ENCODE results near the gene MIDN. TPM values are rescaled to one million over a fixed set of nuclear protein-coding genes. Genes with fewer than 3 reads are reported as not detected.
"Not testable (repeated sequence)": the region's sequence is repeated elsewhere in the genome, so short reads cannot be mapped to it uniquely, and the experiment has no call there.

The MIDN gene
- 100 to 1,000 TPM in 1 of 4 donors, 10 to 100 TPM in 3; 28.1 to 106 (median 33.0) TPM for polyA plus RNA-seq
- long read RNA-seq, donor 1 = 0 reads
- long read RNA-seq, donor 2, partial matches to known transcripts = 6 of 10 reads
- long read RNA-seq, donor 2, other reads (novel, unspliced or antisense) = 0 of 10 reads
- long read RNA-seq, donor 3, transcript MIDN-206 (7 exons, 3,243 nt) = major isoform, 5 of 31 reads
- long read RNA-seq, donor 3, partial matches to known transcripts = 23 of 31 reads
- long read RNA-seq, donor 3, other reads (novel, unspliced or antisense) = 0 of 31 reads
- long read RNA-seq, donor 4 = 0 reads
- long read RNA-seq, donor 5, partial matches to known transcripts = 21 of 25 reads
- long read RNA-seq, donor 5, other reads (novel, unspliced or antisense) = 0 of 25 reads
- long read RNA-seq, donor 6, partial matches to known transcripts = 32 of 42 reads
- long read RNA-seq, donor 6, other reads (novel, unspliced or antisense) = 0 of 42 reads
- long read RNA-seq, donor 7, partial matches to known transcripts = 0 of 5 reads
- long read RNA-seq, donor 7, other reads (novel, unspliced or antisense) = 0 of 5 reads
- long read RNA-seq, donor 8, partial matches to known transcripts = 0 of 2 reads
- long read RNA-seq, donor 8, other reads (novel, unspliced or antisense) = 0 of 2 reads
- long read RNA-seq, donor 9, partial matches to known transcripts = 0 of 2 reads
- long read RNA-seq, donor 9, other reads (novel, unspliced or antisense) = 0 of 2 reads
- long read RNA-seq, donor 10, partial matches to known transcripts = 11 of 17 reads
- long read RNA-seq, donor 10, other reads (novel, unspliced or antisense) = 0 of 17 reads

DNA sequence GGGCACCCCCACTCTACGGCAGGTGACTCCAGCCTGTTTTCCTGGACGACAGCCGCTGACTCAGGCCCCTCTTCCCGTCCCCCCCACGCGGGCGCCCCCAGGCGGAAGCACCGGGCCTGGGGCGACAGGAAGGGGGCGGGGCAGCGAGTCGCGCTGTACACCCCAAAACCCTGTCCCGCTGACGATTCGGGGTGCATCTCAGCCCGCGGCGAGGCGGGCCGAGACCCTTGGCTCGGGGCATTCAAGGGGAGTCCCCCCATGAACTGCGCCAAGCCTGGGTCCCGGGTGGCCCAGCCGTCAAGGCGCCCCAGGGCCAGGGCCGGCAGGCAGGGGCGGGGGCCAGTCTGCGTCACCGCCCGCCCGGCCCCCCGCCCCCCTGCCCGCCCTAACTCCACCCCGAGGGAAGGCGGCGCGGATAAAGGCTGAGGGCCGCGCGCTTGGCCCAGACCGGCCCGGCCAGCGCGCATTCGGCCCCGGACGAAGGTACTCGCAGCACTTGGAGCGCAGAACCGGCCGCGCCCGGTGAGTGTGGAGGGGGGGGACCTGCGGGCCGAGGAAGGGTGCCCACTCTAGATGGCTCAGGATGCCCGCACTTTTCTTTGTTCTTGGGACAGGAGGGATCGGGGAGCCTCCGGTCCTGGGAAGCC, at the start of gene MIDN:
Gene MIDN (plus strand): TSS at position 445 of the 647 bp plus-strand sequence. CDS start 1,714 bp downstream, outside the sequence.
- Histone ChIP-seq H3K36me3 (ENCODE audit: control insufficient read depth in 3 of 3, insufficient read depth in 2 of 3, low read depth in 1 of 3, low read length in 3 of 3) (peaks cover 7 to 60% (median 8%) of the 10 kb centered on the region in 3 donors), H3K4me3 (ENCODE audit: low read depth in 1 of 3, low read length in 3 of 3) (peak within 1 kb of the TSS; percentile 54 to 94 (median 60)), H3K9me3 (ENCODE audit: control insufficient read depth in 2 of 2, insufficient read depth in 1 of 2, low read depth in 1 of 2, low read length in 1 of 2) (no peaks in the 10 kb centered on the region), H3K4me1 (ENCODE audit: control insufficient read depth in 3 of 3, insufficient read depth in 2 of 3, low read depth in 1 of 3, low read length in 2 of 3) (peaks cover 0 to 46% (median 0%) of the 10 kb centered on the region in 3 donors), H3K27ac (ENCODE audit: low read depth in 1 of 3, low read length in 2 of 3) (peak within 1 kb of the TSS; percentile 96 to 98 (median 98)), H3K27me3 (ENCODE audit: control insufficient read depth in 3 of 3, insufficient read depth in 3 of 3, low read length in 3 of 3) (no peaks in the 10 kb centered on the region)
- WGBS, 3 donors = 1 to 2% (median 1%) methylated on average over 29 to 60 of the region's 60 CpGs
- FAIRE-seq (no peak), DNase-seq (peak; percentile 84 to 92)

DNA sequence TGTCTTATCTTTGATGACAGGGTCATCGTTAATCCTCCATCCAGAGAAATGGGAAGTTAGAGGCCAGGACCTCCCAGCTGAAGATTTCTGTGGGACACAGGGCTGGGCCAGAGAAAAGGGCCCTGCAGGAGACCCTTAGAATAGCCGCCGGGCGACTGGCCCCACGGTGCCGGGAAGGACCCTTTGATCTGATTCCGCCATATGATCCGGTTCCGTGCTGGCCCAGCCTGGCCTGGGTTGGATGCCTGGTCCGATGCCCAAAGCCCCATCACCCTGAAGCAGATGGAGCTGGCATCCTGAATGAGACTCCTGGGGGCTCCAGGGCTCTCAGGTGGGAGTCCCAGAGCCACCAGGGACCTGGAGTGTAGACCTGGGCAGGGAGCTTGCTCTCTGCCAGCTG, 48.9 kb upstream of the MIDN start:
- FAIRE-seq (no peak), DNase-seq (no peak)
- no peaks in the 10 kb centered on the region for H3K9me3 ChIP-seq (ENCODE audit: control insufficient read depth in 2 of 2, insufficient read depth in 1 of 2, low read depth in 1 of 2, low read length in 1 of 2)
- H3K4me3 ChIP-seq (ENCODE audit: low read depth in 1 of 3, low read length in 3 of 3) = no peak overlapping the region
- no peaks in the 10 kb centered on the region for H3K27me3 ChIP-seq (ENCODE audit: control insufficient read depth in 3 of 3, insufficient read depth in 3 of 3, low read length in 3 of 3)
- no peaks in the 10 kb centered on the region for H3K36me3 ChIP-seq (ENCODE audit: control insufficient read depth in 3 of 3, insufficient read depth in 2 of 3, low read depth in 1 of 3, low read length in 3 of 3)
- WGBS, 3 donors = 87 to 92% (median 92%) methylated on average over 10 of the region's 10 CpGs
- H3K27ac ChIP-seq (ENCODE audit: low read depth in 1 of 3, low read length in 2 of 3) = no peak overlapping the region
- H3K4me1 ChIP-seq (ENCODE audit: control insufficient read depth in 3 of 3, insufficient read depth in 2 of 3, low read depth in 1 of 3, low read length in 2 of 3) = peaks cover 0 to 18% (median 0%) of the 10 kb centered on the region in 3 donors

DNA sequence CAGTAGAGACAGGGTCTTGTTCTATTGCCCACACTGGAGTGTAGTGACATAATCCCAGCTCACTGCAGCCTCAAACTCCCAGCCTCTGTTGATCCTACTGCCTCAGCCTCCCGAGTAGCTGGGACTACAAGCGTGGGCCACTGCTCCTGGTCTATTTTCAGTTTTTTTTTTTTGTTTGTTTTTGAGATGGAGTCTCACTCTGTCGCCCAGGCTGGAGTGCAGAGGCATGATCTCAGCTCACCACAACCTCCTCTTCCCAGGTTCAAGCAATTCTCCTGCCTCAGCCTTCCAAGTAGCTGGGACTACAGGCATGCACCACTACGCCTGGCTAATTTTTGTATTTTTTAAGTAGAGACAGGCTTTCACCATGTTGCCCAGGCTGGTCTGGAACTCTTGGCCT, 47.8 kb upstream of the MIDN start:
- H3K4me3 ChIP-seq (ENCODE audit: low read depth in 1 of 3, low read length in 3 of 3) = not testable (repeated sequence)

DNA sequence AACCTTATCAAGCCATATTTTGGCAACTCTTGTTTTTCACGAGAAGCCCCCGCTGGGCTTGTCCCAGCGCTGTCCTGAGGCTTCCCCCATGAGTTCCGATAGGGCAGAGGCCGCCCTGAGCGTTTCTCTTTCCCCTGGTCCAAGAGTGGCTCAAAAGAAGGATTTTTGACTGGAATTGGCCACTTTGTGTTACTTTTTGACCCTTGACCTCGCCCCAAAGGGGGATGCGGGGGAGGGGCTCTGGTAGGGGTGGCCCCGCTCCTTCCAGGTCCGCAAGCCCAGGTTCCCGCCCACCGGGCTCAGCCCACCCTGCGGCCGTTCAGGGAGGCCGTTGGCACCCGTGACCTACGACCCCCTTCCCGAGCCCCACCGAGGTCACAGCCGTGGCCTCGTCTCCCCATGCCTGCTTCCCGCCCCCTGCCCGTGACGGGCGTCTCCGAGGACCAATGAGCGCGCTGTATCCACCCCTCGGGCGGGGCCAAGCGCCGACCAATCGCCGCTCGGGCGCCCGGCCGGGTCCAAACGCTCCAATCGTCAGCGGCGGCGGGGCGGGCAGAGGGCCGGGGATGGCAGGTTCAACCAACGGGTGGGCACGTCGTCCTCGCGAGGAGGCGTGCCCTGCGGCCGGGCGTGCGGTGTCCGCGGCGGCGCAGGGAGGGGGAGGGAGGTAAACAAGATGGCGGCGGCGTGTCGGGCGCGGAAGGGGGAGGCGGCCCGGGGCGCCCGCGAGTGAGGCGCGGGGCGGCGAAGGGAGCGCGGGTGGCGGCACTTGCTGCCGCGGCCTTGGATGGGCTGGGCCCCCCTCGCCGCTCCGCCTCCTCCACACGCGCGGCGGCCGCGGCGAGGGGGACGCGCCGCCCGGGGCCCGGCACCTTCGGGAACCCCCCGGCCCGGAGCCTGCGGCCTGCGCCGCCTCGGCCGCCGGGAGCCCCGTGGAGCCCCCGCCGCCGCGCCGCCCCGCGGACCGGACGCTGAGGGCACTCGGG, 43.0 kb upstream of the MIDN start, which contains the start of gene STK11:
Gene STK11 (plus strand): TSS at position 665 of the 986 bp plus-strand sequence. CDS start 1,136 bp downstream, outside the sequence.
- H3K27me3 ChIP-seq (ENCODE audit: control insufficient read depth in 3 of 3, insufficient read depth in 3 of 3, low read length in 3 of 3) = no peaks in the 10 kb centered on the region
- peak within 1 kb of the TSS; percentile 88 to 99 (median 93) for H3K4me3 ChIP-seq (ENCODE audit: low read depth in 1 of 3, low read length in 3 of 3)
- H3K9me3 ChIP-seq (ENCODE audit: control insufficient read depth in 2 of 2, insufficient read depth in 1 of 2, low read depth in 1 of 2, low read length in 1 of 2) = no peaks in the 10 kb centered on the region
- peaks cover 0 to 26% (median 0%) of the 10 kb centered on the region in 3 donors for H3K36me3 ChIP-seq (ENCODE audit: control insufficient read depth in 3 of 3, insufficient read depth in 2 of 3, low read depth in 1 of 3, low read length in 3 of 3)
- FAIRE-seq = no peak
- H3K4me1 ChIP-seq (ENCODE audit: control insufficient read depth in 3 of 3, insufficient read depth in 2 of 3, low read depth in 1 of 3, low read length in 2 of 3) = peaks cover 0 to 40% (median 6%) of the 10 kb centered on the region in 3 donors
- peak within 1 kb of the TSS; percentile 89 to 95 (median 91) for H3K27ac ChIP-seq (ENCODE audit: low read depth in 1 of 3, low read length in 2 of 3)
- WGBS, 3 donors = 3 to 6% (median 5%) methylated on average over 59 to 114 of the region's 114 CpGs
- DNase-seq = peak; percentile 99

More for the DNA sequence above, 47.8 kb upstream of the MIDN start:
- 87 to 91% (median 90%) methylated on average over 4 of the region's 4 CpGs for WGBS, 3 donors
- H3K9me3 ChIP-seq (ENCODE audit: control insufficient read depth in 2 of 2, insufficient read depth in 1 of 2, low read depth in 1 of 2, low read length in 1 of 2); H3K27ac ChIP-seq (ENCODE audit: low read depth in 1 of 3, low read length in 2 of 3); H3K27me3 ChIP-seq (ENCODE audit: control insufficient read depth in 3 of 3, insufficient read depth in 3 of 3, low read length in 3 of 3); H3K36me3 ChIP-seq (ENCODE audit: control insufficient read depth in 3 of 3, insufficient read depth in 2 of 3, low read depth in 1 of 3, low read length in 3 of 3); FAIRE-seq; DNase-seq: not testable (repeated sequence)
- H3K4me1 ChIP-seq (ENCODE audit: control insufficient read depth in 3 of 3, insufficient read depth in 2 of 3, low read depth in 1 of 3, low read length in 2 of 3) = peaks cover 0 to 24% (median 4%) of the 10 kb centered on the region in 3 donors

DNA sequence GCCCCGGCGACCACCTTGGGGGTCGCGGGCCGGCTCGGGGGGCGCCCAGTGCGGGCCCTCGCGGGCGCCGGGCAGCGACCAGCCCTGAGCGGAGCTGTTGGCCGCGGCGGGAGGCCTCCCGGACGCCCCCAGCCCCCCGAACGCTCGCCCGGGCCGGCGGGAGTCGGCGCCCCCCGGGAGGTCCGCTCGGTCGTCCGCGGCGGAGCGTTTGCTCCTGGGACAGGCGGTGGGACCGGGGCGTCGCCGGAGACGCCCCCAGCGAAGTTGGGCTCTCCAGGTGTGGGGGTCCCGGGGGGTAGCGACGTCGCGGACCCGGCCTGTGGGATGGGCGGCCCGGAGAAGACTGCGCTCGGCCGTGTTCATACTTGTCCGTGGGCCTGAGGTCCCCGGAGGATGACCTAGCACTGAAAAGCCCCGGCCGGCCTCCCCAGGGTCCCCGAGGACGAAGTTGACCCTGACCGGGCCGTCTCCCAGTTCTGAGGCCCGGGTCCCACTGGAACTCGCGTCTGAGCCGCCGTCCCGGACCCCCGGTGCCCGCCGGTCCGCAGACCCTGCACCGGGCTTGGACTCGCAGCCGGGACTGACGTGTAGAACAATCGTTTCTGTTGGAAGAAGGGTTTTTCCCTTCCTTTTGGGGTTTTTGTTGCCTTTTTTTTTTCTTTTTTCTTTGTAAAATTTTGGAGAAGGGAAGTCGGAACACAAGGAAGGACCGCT, 42.1 kb upstream of the MIDN start:
- WGBS, 3 donors = 1% methylated on average over 66 to 78 of the region's 78 CpGs
- peaks cover 0 to 40% (median 6%) of the 10 kb centered on the region in 3 donors for H3K4me1 ChIP-seq (ENCODE audit: control insufficient read depth in 3 of 3, insufficient read depth in 2 of 3, low read depth in 1 of 3, low read length in 2 of 3)
- H3K9me3 ChIP-seq (ENCODE audit: control insufficient read depth in 2 of 2, insufficient read depth in 1 of 2, low read depth in 1 of 2, low read length in 1 of 2) = no peaks in the 10 kb centered on the region
- H3K27ac ChIP-seq (ENCODE audit: low read depth in 1 of 3, low read length in 2 of 3) = peak overlapping the region; percentile 89 to 95 (median 91)
- peaks cover 0 to 35% (median 0%) of the 10 kb centered on the region in 3 donors for H3K36me3 ChIP-seq (ENCODE audit: control insufficient read depth in 3 of 3, insufficient read depth in 2 of 3, low read depth in 1 of 3, low read length in 3 of 3)
- FAIRE-seq (no peak), DNase-seq (no peak)
- peak overlapping the region; percentile 88 to 99 (median 93) for H3K4me3 ChIP-seq (ENCODE audit: low read depth in 1 of 3, low read length in 3 of 3)
- no peaks in the 10 kb centered on the region for H3K27me3 ChIP-seq (ENCODE audit: control insufficient read depth in 3 of 3, insufficient read depth in 3 of 3, low read length in 3 of 3)

DNA sequence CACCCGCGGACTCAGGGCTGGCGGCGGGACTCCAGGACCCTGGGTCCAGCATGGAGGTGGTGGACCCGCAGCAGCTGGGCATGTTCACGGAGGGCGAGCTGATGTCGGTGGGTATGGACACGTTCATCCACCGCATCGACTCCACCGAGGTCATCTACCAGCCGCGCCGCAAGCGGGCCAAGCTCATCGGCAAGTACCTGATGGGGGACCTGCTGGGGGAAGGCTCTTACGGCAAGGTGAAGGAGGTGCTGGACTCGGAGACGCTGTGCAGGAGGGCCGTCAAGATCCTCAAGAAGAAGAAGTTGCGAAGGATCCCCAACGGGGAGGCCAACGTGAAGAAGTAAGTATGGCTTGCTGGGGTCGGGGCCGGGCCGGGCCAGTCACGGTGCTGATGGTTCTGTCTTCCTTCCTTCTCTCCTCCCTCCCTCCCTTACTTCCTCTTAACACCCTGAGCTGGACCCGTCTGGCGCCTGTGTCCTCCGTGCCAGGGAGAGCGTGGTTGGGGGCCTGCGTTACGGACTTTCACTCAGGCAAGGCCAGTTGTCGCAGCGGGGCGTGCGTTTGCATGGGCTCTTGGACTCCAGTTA, 41.4 kb upstream of the MIDN start:
- H3K4me1 ChIP-seq (ENCODE audit: control insufficient read depth in 3 of 3, insufficient read depth in 2 of 3, low read depth in 1 of 3, low read length in 2 of 3) = peaks cover 0 to 44% (median 6%) of the 10 kb centered on the region in 3 donors

More for the DNA sequence above, 41.4 kb upstream of the MIDN start:
- Histone ChIP-seq H3K4me3 (ENCODE audit: low read depth in 1 of 3, low read length in 3 of 3) (peak overlapping the region; percentile 88 to 99 (median 93)), H3K36me3 (ENCODE audit: control insufficient read depth in 3 of 3, insufficient read depth in 2 of 3, low read depth in 1 of 3, low read length in 3 of 3) (peaks cover 0 to 42% (median 0%) of the 10 kb centered on the region in 3 donors), H3K9me3 (ENCODE audit: control insufficient read depth in 2 of 2, insufficient read depth in 1 of 2, low read depth in 1 of 2, low read length in 1 of 2) (no peaks in the 10 kb centered on the region), H3K27ac (ENCODE audit: low read depth in 1 of 3, low read length in 2 of 3) (peak overlapping the region; percentile 89 to 95 (median 91)), H3K27me3 (ENCODE audit: control insufficient read depth in 3 of 3, insufficient read depth in 3 of 3, low read length in 3 of 3) (no peaks in the 10 kb centered on the region)
- DNase-seq (peak in 1 of 2 donors; percentile 55), FAIRE-seq (no peak)
- 1% methylated on average over 37 to 38 of the region's 38 CpGs for WGBS, 3 donors
